SIG-M5 treated with dmso at 0.1 percent for 504 hours (cell line): ENCODE measurements around the gene FIZ1.

ENCODE experiments used
- DNase-seq: peaks from one replicate; lab custom pipeline; 2025; ENCODE audit not compliant: unreplicated experiment; lab: John Stamatoyannopoulos, UW

FIZ1 gene

DNA sequence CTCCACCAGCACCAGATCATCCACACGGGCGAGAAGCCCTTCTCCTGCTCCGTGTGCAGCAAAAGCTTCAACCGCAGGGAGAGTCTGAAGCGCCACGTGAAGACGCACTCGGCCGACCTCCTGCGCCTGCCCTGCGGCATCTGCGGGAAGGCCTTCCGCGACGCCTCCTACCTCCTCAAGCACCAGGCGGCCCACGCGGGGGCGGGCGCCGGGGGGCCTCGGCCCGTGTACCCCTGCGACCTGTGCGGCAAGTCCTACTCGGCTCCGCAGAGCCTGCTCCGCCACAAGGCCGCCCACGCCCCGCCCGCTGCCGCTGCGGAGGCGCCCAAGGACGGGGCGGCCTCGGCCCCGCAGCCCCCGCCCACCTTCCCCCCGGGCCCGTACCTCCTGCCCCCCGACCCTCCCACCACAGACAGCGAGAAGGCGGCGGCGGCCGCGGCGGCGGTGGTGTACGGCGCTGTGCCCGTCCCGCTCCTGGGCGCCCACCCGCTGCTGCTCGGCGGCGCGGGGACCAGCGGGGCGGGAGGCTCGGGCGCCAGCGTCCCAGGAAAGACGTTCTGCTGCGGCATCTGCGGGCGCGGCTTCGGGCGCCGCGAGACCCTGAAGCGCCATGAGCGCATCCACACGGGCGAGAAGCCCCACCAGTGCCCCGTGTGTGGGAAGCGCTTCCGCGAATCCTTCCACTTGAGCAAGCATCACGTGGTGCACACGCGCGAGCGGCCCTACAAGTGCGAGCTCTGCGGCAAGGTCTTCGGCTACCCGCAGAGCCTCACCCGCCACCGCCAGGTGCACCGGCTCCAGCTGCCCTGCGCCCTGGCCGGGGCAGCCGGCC is 15.6 kb upstream of the FIZ1 start:
- no peak for DNase-seq

DNA sequence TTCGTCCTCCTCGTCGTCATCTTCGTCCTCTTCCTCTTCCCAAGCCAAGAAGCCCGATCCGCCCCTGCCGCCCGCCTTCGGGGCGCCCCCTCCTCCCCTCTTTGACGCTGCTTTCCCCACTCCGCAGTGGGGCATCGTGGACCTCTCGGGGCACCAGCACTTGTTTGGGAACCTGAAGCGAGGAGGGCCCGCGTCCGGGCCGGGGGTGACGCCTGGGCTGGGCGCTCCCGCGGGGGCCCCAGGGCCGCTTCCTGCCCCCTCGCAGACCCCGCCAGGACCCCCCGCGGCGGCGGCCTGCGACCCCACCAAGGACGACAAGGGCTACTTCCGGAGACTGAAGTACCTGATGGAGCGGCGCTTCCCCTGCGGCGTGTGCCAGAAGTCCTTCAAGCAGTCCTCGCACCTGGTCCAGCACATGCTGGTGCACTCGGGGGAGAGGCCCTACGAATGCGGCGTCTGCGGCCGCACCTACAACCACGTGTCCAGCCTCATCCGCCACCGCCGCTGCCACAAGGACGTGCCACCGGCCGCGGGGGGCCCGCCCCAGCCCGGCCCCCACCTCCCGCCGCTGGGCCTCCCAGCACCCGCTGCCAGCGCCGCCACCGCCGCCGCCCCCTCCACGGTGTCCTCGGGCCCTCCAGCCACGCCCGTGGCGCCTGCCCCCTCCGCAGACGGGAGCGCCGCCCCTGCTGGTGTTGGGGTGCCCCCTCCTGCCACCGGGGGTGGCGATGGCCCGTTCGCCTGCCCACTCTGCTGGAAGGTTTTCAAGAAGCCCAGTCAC is 14.8 kb upstream of the FIZ1 start:
- no peak for DNase-seq

DNA sequence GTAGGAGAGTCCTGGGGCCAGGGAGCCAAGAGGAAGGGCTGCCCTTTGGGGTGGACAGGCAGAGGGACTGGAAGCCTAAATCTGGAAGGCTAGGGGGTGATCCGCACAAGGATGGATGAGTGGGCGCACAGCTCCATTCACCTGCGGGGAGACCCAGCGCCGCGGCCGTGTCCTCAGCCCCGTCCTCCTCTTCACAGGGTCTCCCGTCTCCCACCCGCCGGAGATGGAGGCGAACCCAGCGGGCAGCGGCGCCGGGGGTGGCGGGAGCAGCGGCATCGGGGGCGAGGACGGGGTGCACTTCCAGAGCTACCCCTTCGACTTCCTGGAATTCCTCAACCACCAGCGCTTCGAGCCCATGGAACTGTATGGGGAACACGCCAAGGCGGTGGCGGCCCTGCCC is 14.1 kb upstream of the FIZ1 start:
- DNase-seq = no peak

DNA sequence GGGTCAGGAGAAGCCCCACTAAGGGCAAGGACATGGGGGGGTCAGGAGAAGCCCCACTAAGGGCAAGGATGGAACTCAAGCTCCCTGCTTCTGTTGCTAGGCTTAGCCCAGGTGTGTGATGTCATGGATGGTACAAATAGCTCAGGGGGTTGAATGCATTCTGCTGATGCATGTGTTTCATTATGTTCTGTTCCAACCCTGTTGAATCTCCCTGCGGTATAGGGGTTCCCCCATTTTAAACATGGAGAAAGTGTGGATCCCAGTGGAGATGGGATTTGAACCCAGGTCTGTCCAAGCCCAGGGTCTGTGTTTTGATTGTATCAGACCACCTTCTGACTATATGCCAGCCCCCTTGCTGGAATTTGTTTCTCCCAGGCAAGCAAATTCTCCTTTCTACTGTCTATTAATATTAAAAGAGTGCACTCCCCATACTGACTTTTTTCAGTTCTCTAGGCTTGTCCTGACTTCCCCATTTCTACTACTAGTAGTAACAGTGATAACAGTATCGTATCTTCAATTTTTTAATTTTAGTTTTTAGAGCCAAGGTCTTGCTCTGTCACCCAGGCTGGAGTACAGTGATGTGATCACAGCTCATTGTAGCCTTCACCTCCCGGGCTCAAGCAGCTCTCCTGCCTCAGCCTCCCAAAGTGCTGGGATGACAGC is 12.8 kb upstream of the FIZ1 start:
- no peak for DNase-seq

DNA sequence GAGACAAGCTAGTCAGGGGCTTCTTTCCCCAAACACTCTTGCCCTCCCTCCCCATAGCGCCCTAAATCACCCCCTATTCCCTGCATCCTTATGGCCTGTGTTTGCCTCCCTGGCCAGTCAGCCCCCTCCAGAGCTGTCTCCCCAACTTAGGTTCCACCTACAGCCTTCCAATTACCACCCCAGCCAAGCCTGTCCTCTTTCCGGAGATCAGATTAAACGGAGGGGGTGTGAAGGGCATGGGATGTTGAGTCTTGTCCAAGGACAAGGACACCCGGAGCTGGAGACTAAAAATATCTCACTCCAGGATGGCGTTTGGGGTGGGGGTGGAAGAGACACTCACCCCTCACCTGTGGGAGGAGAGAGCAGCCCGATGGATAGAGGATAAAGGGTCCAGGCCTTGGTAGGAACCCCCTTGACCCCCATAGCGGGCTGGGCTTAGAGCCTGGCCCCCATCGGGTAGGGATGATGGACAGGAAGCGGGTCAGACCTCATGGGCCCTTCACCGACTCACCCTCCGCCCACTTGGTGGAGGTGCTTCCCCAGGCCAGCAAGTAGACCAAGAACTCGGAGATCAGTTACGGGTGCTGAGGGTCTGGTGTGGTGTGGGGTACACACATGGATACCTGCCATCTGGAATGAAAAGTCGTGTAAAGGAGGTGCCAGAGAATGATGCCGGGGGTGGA is 12.1 kb upstream of the FIZ1 start:
- DNase-seq = no peak

DNA sequence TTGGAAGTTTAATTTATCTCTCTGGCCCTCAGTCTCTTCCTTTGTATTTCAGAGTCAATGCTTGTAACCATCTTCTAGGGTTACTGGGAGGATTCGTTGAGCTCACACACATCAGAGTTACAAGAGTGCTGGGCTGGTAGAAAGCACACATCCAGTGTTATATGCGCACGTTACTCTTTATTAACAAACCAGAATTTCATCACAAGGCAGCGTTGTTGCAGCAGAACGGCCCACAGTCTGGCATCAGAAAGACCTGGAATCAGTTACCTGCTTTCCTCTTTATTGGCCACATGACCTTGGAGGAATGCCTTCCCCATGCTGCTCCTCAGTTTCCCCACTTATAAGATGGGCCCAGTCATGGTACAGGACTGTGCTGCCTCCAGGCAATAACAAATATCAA is 10.0 kb upstream of the FIZ1 start:
- no peak for DNase-seq

DNA sequence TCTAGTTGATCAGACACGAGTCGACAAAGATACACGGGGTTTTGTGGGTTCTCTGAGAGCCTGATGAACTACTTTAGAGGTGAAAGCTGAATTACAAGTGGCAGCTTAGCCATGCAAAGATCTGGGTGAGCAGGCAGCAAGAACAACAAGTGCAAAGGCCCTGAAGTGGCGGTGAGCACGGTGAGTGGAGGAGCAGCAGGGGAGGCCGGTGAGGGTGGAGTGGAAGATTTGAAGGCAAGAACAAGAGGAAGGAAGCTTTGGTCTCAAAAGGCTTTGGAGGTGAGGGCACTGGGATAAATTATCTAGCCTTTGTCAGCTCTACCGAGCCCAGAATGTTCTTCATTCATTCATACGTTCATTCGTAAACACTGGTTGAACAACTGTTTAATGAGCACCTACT is 7.5 kb upstream of the FIZ1 start:
- no peak for DNase-seq

DNA sequence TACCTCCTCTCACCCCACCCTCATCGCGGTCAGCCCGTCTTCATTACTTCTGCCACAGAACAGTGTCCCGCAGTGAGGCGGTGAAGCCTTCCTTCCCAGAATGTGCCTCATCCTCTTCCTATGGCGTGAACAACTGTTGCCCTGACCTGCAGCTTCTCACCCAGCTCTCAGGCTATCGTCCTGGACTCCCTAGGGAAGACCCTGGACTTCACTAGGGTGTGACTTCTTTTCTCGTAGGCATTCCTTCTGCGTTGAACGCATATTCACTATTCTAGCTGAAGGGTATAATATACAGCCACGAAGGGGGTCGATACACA is 7.1 kb upstream of the FIZ1 start:
- DNase-seq = no peak

DNA sequence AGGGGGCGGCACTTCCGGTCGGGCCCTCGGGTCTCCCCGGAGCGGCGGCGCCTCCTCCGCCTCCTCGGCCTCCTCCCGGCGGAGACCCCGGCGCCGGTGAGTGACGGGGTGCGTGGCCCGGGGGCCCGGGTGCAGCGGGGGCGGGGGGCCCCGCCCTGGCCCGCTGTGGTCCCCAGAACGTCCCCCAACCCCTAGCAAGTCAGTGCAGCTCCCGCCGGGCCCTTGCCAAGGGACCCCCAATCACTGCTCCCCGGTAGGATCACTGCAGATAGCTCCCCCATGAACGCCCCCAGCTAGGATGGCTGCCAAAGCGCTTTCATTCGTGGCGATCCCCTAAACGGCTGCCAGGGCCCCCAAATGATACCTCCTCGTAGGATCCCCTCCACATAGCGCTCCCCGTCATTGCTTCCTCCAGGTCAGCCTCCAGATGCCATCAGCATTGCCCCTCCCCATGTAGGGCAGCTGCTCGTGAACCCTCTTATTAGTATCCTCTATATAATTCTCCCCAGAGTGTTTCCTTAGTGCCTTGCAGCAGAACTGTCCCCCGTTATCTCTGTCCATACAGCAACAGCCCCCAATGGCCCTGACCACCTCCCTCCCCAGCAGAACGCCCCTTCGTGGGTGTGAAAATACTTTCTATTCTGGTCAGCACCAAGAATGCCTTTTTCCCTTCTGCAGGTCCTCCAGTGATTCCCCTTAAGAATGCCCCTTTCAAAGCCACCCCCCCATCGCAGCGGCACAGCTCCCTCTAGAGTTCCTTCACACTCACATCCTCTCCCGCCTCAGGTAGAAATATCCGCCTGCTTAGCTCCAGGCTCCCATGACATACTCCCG is 6.5 kb upstream of the FIZ1 start, which contains the start of gene ZNF865:
Gene ZNF865 (plus strand): TSS at position 11 of the 834 bp plus-strand sequence. CDS start 7,972 bp downstream, outside the sequence.
- DNase-seq = peak; percentile 85

DNA sequence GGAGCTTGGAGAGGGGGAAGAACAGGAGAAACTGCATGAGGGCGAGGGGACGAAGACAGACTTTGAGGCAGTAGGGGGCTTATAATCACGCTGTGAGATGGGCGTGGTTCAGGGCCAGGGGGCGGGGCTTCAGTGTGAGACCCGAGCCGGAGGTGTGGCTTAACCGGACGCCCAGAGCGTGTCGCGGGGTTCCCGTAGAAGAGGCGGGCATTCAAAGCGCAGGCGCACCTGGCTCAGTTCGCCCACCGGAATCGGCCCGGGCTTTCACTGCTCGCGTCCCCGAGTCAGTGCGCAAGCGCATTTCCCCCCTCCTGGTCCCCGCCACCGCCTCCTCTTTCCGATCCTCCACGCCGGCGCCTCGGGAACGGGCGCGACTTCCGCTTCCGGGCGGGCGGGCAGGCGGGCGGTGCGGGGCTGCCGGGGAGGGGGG is 5.9 kb upstream of the FIZ1 start:
- DNase-seq = peak; percentile 93

DNA sequence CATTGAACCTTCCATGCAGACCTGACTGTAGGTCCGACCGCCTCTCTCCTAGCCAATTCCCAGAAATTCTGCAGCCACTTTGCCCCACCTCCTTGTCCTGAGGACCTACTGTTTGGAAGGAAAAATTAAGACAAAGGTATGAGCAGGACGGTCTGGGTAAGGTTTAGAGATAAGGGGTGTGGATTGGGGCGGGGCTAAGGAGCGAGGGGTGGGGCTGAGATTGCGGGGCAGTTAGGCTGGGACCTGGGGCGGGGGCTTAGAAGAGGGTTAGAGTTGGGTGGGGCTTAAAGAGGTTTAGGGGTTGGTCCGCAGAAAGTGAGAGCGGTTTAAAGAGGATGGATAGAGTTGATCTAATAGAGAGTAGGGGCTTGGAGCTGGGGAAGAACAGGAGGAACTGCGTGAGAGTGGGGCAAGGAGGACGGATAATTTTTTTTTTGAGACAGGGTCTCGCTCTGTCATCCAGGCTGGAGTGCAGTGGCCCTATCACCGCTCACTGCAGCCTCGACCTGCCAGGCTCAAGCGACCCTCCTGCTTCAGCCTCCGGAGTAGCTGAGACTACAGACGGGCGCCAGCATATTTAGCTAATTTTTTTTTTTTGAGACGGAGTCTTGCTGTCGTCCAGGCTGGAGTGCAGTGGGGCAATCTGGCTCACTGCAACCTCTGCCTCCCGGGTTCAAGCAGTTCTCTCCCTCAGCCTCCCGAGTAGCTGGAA is 4.4 kb upstream of the FIZ1 start:
- no peak for DNase-seq

DNA sequence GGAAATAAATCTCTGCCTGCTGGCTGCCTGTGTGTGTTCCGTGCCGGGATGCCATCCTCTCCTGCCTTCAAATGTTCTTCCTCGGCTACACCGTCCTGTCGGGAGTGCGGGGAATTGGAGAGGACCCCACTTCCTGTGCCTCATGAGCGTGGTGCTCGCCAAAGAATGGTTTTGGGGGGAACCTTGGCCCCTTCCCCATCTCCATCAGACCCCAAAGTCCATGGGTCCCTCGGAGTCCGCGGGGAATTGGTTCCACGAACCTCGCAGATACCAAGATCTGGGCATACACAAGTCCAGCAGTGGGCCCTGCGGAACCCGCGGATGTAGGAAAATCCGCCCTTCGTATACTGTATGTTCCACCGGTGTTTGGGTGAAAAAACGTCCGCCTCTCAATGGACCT is 3.8 kb upstream of the FIZ1 start:
- DNase-seq = no peak

DNA sequence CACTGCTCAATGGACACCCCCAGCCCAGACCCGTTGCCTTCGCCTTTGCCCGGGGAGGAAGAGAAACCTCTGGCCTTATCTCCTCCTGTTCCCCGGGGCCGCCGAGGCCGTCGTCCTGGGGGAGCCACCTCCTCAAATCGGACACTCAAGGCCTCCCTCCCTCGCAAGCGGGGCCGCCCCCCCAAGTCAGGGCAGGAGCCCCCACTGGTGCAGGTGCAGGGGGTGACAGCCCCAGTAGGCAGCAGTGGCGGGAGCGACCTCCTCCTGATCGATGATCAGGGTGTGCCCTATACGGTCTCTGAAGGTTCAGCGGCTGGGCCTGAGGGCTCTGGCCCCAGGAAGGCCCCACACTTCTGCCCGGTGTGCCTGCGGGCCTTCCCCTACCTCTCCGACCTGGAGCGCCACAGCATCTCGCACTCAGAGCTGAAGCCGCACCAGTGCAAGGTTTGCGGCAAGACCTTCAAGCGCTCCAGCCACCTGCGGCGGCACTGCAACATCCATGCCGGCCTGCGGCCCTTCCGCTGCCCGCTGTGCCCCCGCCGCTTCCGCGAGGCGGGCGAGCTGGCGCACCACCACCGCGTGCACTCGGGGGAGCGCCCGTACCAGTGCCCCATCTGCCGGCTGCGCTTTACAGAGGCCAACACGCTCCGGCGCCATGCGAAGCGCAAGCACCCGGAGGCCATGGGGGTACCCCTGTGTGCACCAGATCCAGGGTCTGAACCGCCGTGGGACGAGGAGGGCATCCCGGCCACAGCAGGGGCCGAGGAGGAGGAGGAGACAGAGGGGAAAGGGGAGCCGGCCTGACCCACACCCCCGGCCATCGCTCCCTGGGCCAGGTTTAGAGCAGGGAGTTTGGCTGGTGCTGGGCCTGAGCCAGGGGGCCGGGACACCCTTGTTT is 3.0 kb upstream of the FIZ1 start:
- no peak for DNase-seq

DNA sequence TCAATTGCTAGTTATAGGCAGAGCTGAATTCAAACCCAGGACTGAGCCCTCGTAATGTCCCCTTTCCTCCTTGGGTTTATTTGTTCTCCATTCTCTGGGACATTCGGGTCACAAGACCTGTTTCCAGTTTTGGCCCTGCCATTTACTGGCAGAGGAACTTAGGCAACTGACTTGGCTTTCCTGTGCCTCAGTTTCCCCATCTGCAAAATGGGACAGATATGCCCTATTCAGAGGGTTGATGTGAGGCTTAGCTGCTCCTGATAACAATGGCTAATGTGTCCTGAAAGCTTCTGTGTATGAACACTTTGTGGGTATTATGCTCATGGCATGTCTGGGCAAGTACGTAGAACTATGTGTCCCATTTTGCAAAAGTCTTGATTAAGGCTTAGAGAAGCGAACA is 1.8 kb upstream of the FIZ1 start:
- no peak for DNase-seq

DNA sequence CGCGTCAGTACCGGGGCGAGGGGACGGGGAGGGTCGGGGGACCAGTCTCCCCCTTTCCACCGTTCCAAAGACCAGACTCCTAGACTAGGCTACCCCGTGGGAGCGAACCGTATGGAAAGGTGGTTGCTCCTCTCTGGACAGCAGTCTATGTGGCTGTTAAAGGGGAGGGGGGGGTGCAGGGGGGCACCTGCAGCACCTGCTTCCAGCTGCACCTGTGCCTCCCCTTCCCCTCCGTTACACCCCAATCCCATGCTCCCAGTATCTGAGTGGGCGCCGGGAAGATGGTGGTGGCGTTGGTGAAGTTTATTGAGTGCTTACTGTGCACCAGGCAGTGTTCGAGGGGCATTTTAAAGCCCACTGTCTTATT is 1.3 kb upstream of the FIZ1 start:
- DNase-seq = no peak

DNA sequence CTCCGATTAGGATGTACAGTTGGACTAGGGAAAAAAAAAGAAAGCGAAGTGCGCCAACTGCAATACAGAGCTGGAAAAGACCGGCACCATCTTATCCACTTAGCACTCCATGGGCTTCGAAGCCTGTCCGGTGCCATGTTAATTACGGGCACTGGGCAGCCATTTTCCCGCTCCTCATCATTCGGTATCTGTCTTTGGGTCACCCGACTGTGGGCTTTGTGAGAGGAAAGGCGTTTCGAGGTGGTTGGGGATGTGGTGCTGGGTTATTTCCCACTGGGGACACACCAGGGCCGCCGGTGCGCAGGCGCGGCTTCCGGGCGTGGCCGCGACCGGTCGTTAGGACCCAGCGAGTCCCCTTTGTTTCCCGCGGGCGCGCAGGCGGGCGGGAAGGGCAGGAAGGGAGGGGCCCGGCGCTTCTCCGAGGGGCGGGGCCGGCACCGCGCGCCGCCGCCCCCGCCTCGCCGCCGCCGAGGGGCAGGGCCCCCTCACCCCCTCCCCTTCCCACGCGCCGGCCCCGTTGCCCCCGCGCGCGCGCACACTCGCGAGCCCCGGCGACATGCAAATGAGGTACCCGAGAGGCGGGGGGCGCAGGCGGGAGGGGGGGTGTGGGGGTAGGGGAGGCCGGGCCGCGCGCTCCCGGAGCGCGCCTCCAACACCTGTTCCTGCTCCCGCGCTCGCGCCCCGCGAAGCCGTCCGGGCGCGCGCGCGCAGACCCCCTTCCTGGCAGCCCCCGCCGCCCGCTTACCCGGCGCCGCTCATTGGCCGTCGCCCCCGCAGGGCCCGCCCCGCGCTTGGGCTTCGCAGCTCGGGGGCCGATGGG is 735 bp upstream of the FIZ1 start, which contains the start of gene ZNF524:
Gene ZNF524 (plus strand): TSS at position 447 of the 820 bp plus-strand sequence. CDS start 1,825 bp downstream, outside the sequence.
- peak; percentile 81 for DNase-seq

DNA sequence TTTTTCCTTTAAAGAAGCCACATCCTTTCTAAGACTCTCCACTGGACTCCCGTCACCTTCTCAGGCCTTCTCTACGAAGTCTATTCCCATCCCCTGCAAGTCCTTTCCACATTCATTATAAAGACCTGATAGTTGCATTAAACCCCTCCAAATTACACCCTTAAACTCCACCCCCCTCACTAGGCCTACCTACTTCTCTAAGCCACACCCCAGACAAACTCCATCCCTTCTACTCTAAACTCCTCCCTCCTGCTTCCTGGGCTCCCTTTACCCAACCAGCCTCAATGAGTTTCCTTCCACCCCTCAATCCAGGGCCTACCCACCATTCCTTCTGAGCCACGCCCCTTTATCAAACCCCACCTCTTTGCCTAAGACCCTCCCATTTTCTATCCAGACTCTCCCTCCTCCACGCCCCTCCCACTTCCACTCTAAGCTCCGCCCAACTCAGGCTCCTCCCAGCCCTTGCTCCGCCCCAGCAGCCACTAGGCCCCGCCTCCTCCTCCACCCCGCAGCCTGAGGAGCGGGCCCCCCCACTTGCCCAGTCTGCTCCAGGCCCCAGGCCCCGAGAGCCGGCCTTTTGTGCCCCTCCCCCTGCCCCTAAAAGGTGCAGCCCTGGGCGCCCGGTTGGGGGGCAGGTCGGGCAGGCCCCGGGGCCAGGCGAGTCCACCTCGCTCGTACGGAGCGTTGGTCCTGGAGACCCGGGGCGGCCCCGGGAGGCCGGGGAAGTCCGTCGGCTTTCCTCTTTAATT is 424 bp downstream of the FIZ1 start:
- peak; percentile 95 for DNase-seq
